HCT116 (cell line): ENCODE data around the gene ITGA1. TPM values are rescaled to one million over a fixed set of nuclear protein-coding genes. Genes with fewer than 3 reads are reported as not detected.
A peak's percentile ranks its signal among the peaks of the same experiment; 100 is the strongest.

ENCODE experiments used
- ATAC-seq: fragments of 200-7000 bp; cut with Tn5 transposase; 2 replicates; pipeline ENCODE4 v1.9.1; 2020; ENCODE audit warnings: mild to moderate bottlenecking, moderate library complexity
- Bru-seq: library from RNA; stranded (reverse); fragments of 400-500 nt; gene quantifications from one replicate; lab custom pipeline; 2021; lab: Mats Ljungman, UMichigan
- BruChase-seq, 2 experiments: library from RNA; stranded (reverse); fragments of 400-500 nt; gene quantifications; one replicate each; lab custom pipeline; 2021; lab: Mats Ljungman, UMichigan
- BruUV-seq: library from RNA; stranded (reverse); fragments of 400-500 nt; replicated peaks from 2 replicates; lab custom pipeline; 2021; lab: Mats Ljungman, UMichigan
- CTCF ChIA-PET: fragments of 300-600 bp; sonication (Branson Sonifier 250); formaldehyde crosslinking; loops from one replicate; lab custom pipeline; 2021; ENCODE audit warnings: antibody characterized with exemption; lab: Charles Lee
- POLR2A ChIA-PET: fragments of 300-600, 350-600 bp; sonication (Branson Sonifier 250); formaldehyde crosslinking; loops from one replicate; lab custom pipeline; 2021; ENCODE audit warnings: antibody characterized with exemption; lab: Charles Lee
- RAD21 ChIA-PET, 2 experiments: fragments of 300-600 bp; sonication (Branson Sonifier 250); formaldehyde crosslinking; loops; one replicate each; lab custom pipeline; 2023; ENCODE audit warnings: low total read pairs in 2 of 2; ENCODE audit not compliant: uncharacterized antibody in 2 of 2, unreplicated experiment in 2 of 2, low non-redundant PET in 1 of 2; lab: Charles Lee
- DNase-seq: peaks from one replicate; pipeline ENCODE4 v3.0.0-alpha.2; 2010; ENCODE audit warnings: low read depth, low spot score
- H2AFZ ChIP-seq: fragments of 200-600 bp; shearing (Covaris generic), sonication (generic); 2 replicates; pipeline ENCODE4 v1.6.1; 2017; ENCODE audit warnings: low read depth, mixed run types, mixed read lengths, antibody characterized with exemption, low read length; ENCODE audit not compliant: poor library complexity, severe bottlenecking
- H3K27ac ChIP-seq: 2 replicates; pipeline ENCODE4 v1.5.1; 2012; ENCODE audit warnings: low read depth, low read length
- H3K27me3 ChIP-seq: fragments of 200-600 bp; sonication (generic); 2 replicates; pipeline ENCODE4 v1.6.1; 2016; ENCODE audit warnings: mixed run types, low read length, mixed read lengths; ENCODE audit not compliant: insufficient read depth
- H3K36me3 ChIP-seq, 2 experiments: fragments of 200-500 bp in 1 of 2; fragments of 200-600 bp in 1 of 2; sonication (Bioruptor generic) in 1 of 2; sonication (generic) in 1 of 2; 2 replicates each; pipeline versions ENCODE4 v1.5.1 to v1.6.1; 2014 to 2016; ENCODE audit warnings: low read length in 2 of 2, inconsistent platforms in 1 of 2, mixed read lengths in 1 of 2, mixed run types in 1 of 2; ENCODE audit not compliant: insufficient read depth in 2 of 2, control insufficient read depth in 1 of 2
- H3K4me1 ChIP-seq, 2 experiments: fragments of 200-600 bp in 1 of 2; sonication (generic) in 1 of 2; 2 replicates each; pipeline versions ENCODE4 v1.5.1 to v1.6.1; 2012 to 2017; ENCODE audit warnings: low read length in 2 of 2, inconsistent platforms in 1 of 2, mild to moderate bottlenecking in 1 of 2, mixed read lengths in 1 of 2, mixed run types in 1 of 2, moderate library complexity in 1 of 2; ENCODE audit not compliant: insufficient read depth in 2 of 2, control insufficient read depth in 1 of 2
- H3K4me2 ChIP-seq: fragments of 200-600 bp; sonication (generic); 2 replicates; pipeline ENCODE4 v1.6.1; 2017; ENCODE audit warnings: mixed run types, low read length, mixed read lengths
- H3K4me3 ChIP-seq, 2 experiments: fragments of 200-600 bp in 1 of 2; sonication (generic) in 1 of 2; replicated peaks in 1 of 2; 2 replicates each; pipeline ENCODE4 v1.5.1; 2011 to 2016; ENCODE audit warnings: low read length in 2 of 2, control low read depth in 1 of 2, low read depth in 1 of 2, mild to moderate bottlenecking in 1 of 2, mixed read lengths in 1 of 2, mixed run types in 1 of 2
- H3K79me2 ChIP-seq: fragments of 200-600 bp; sonication (generic); 2 replicates; pipeline ENCODE4 v1.6.1; 2017; ENCODE audit warnings: mild to moderate bottlenecking, mixed run types, low read length, moderate library complexity, mixed read lengths; ENCODE audit not compliant: insufficient read depth
- H3K9ac ChIP-seq: fragments of 200-600 bp; sonication (generic); 2 replicates; pipeline ENCODE4 v1.6.1; 2016; ENCODE audit warnings: low read length, mixed read lengths
- H3K9me2 ChIP-seq: fragments of 200-600 bp; sonication (generic), shearing (Covaris generic); 2 replicates; pipeline ENCODE4 v1.6.1; 2017; ENCODE audit warnings: mixed run types, mild to moderate bottlenecking, moderate library complexity; ENCODE audit not compliant: insufficient read depth
- H3K9me3 ChIP-seq, 2 experiments: fragments of 200-500 bp in 1 of 2; fragments of 200-600 bp in 1 of 2; sonication (Bioruptor generic) in 1 of 2; sonication (generic) in 1 of 2; 2 replicates each; pipeline ENCODE4 v1.6.1; 2014 to 2017; ENCODE audit warnings: low read length in 2 of 2, mixed read lengths in 2 of 2, inconsistent platforms in 1 of 2, low read depth in 1 of 2, mild to moderate bottlenecking in 1 of 2, mixed run types in 1 of 2, moderate library complexity in 1 of 2; ENCODE audit not compliant: control insufficient read depth in 1 of 2, insufficient read depth in 1 of 2
- H4K20me1 ChIP-seq: fragments of 200-600 bp; sonication (generic), shearing (Covaris generic); 2 replicates; pipeline ENCODE4 v1.6.1; 2017; ENCODE audit warnings: mixed run types, mild to moderate bottlenecking, moderate library complexity; ENCODE audit not compliant: insufficient read depth
- CEBPB ChIP-seq: IDR thresholded peaks from 2 replicates; pipeline ENCODE4 v1.6.1; 2012; ENCODE audit warnings: low read depth
- CTCF ChIP-seq, 3 experiments: fragments of 200-600 bp in 1 of 3; sonication (generic) in 1 of 3; IDR thresholded peaks in 2 of 3; conservative IDR thresholded peaks in 1 of 3; 2 replicates each; pipeline ENCODE4 v1.5.1; 2012 to 2017; ENCODE audit warnings: low read depth in 2 of 3, low read length in 2 of 3, antibody characterized with exemption in 1 of 3, borderline replicate concordance in 1 of 3, control low read depth in 1 of 3, mild to moderate bottlenecking in 1 of 3, mixed read lengths in 1 of 3, mixed run types in 1 of 3, moderate library complexity in 1 of 3; ENCODE audit not compliant: insufficient read depth in 1 of 3
- MAX ChIP-seq: IDR thresholded peaks from 2 replicates; pipeline ENCODE4 v1.6.1; 2012
- POLR2AphosphoS5 ChIP-seq: IDR thresholded peaks from 2 replicates; pipeline ENCODE4 v1.6.1; 2011; ENCODE audit warnings: mild to moderate bottlenecking, low read depth, low read length, moderate library complexity
- RAD21 ChIP-seq: IDR thresholded peaks from 2 replicates; pipeline ENCODE4 v1.6.1; 2012; ENCODE audit warnings: low read depth, mild to moderate bottlenecking
- SIN3A ChIP-seq: IDR thresholded peaks from 2 replicates; pipeline ENCODE4 v1.6.1; 2012; ENCODE audit warnings: low read depth
- TCF7L2 ChIP-seq: IDR thresholded peaks from 2 replicates; pipeline ENCODE4 v1.7.0; 2011; ENCODE audit warnings: borderline replicate concordance, inconsistent platforms; ENCODE audit not compliant: insufficient read depth, insufficient read length; ENCODE audit errors: extremely low read depth
- intact Hi-C: fragments of 100-400 bp; cut with micrococcal nuclease; formaldehyde crosslinking; loops from 2 replicates; pipeline ENCODE4 v1.10.0; 2022
- long read RNA-seq: library from polyadenylated mRNA; unstranded; transcript quantifications from one replicate; pipeline ENCODE4 v2.0.0, GENCODE V29; 2021; ENCODE audit not compliant: unreplicated experiment
- polyA plus RNA-seq: library from polyadenylated mRNA; unstranded; fragments of >200 nt; gene quantifications from 2 replicates; pipeline ENCODE4 v1.2.1, GENCODE V29; 2012; ENCODE audit warnings: missing spikeins
- total RNA-seq: library from RNA; stranded (reverse); gene quantifications from one replicate; pipeline ENCODE4 v1.2.1, GENCODE V29; 2021; ENCODE audit not compliant: unreplicated experiment

The ITGA1 gene
- total RNA-seq (1.8 TPM), Bru-seq, nascent RNA (percentile 36 among the genes with signal in this experiment), BruChase-seq, experiment 1, labeled RNA remaining after a 6-hour chase (percentile 28 among the genes with signal in this experiment), BruChase-seq, experiment 2, labeled RNA remaining after a 2-hour chase (percentile 33 among the genes with signal in this experiment)
- 0.47 and 0.49 TPM in 2 replicates for polyA plus RNA-seq
- long read RNA-seq, full-length matches to known transcripts = 5 of 5 reads
- long read RNA-seq, partial matches to known transcripts = 0 of 5 reads
- long read RNA-seq, other reads (novel, unspliced or antisense) = 0 of 5 reads

GRCh38 chr5:52787600-52788504 lies at the start of gene ITGA1, which contains the start of gene PELO:
TSS of gene ITGA1 (plus strand) at chr5:52787916. CDS start at chr5:52788354, 438 bp downstream.
TSS of gene PELO (plus strand) at chr5:52787916. CDS start at chr5:52800395, 12,479 bp downstream.
- BruUV-seq = no TSS peak
- ATAC-seq (peak; percentile 91), DNase-seq (peak; percentile 59)
- POLR2A ChIA-PET = interaction anchor here (0.6 to 1.7 kb wide), 3 partner anchors 12 to 1964 kb away, joined by 3 to 7 read pairs (median 3); no protein-coding TSS in a partner anchor
- Histone ChIP-seq H3K4me2 (peak within 1 kb of the TSS; percentile 86), H2AFZ (peak within 1 kb of the TSS; percentile 91), H3K79me2 (no peaks in the 10 kb centered on the region), H3K27me3 (no peaks in the 10 kb centered on the region), H3K9me2 (no peaks in the 10 kb centered on the region), H3K4me1 (peaks cover 15 to 28% of the 10 kb centered on the region in 2 experiments; a peak in 3 of 4 replicates), H4K20me1 (no peaks in the 10 kb centered on the region), H3K9ac (peak within 1 kb of the TSS; percentile 46), H3K9me3 (no peaks in the 10 kb centered on the region), H3K4me3 (peak within 1 kb of the TSS; percentile 50 to 72), H3K36me3 (no peaks in the 10 kb centered on the region), H3K27ac (peak within 1 kb of the TSS; percentile 54)
- intact Hi-C loops = loop anchor here (1.0 kb wide), 1 partner anchor 127 kb away; no protein-coding TSS in a partner anchor
- RAD21 ChIA-PET = no interaction called here
- no peak; the same call in 1 of the 2 replicates for TF ChIP-seq MAX
- peak; percentile 30 to 31 (median 30); a peak in 4 of 6 replicates for TF ChIP-seq CTCF (IDR thresholded peaks at IDR 0.05 in 2 of 3, conservative IDR thresholded peaks at IDR 0.05 in 1 of 3; ENCODE audit: borderline replicate concordance in 1 of 3, insufficient read depth in 1 of 3, low read depth in 2 of 3, low read length in 2 of 3)
- 0 out of 2 replicates have a peak, but pooled peaks have one; percentile 45 for TF ChIP-seq SIN3A
- TF ChIP-seq TCF7L2 = no peak
- peak; percentile 45 for TF ChIP-seq POLR2AphosphoS5
- peak; percentile 52; the same call in 1 of the 2 replicates for TF ChIP-seq CEBPB
- TF ChIP-seq RAD21 = peak; percentile 21; the same call in 1 of the 2 replicates
- CTCF ChIA-PET = interaction anchor here (0.6 to 1.5 kb wide), 4 partner anchors 9 to 327 kb away, joined by 3 to 5 read pairs (median 4); no protein-coding TSS in a partner anchor
